Coronary artery (tissue), 2 donors: ENCODE measurements around the gene TAS2R38.

Experiments used
- DNase-seq: peaks from one replicate; pipeline ENCODE4 v3.0.0-alpha.2; 2017; ENCODE audit warnings: low spot score
- H3K27ac ChIP-seq, 2 donors: fragments of 200-600 bp; sonication (generic); one replicate each; pipeline ENCODE4 v1.5.1; 2016 to 2019
- H3K4me3 ChIP-seq: fragments of 200-600 bp; sonication (generic); 2 replicates; pipeline ENCODE4 v1.5.1; 2016; ENCODE audit warnings: mild to moderate bottlenecking, moderate library complexity
- TF ChIP-seq, protein P1 (sequence below): fragments of 200-600 bp; sonication (generic); IDR thresholded peaks from one replicate; pipeline ENCODE4 v1.5.1; 2019; ENCODE audit warnings: antibody characterized with exemption

TAS2R38 gene

DNA sequence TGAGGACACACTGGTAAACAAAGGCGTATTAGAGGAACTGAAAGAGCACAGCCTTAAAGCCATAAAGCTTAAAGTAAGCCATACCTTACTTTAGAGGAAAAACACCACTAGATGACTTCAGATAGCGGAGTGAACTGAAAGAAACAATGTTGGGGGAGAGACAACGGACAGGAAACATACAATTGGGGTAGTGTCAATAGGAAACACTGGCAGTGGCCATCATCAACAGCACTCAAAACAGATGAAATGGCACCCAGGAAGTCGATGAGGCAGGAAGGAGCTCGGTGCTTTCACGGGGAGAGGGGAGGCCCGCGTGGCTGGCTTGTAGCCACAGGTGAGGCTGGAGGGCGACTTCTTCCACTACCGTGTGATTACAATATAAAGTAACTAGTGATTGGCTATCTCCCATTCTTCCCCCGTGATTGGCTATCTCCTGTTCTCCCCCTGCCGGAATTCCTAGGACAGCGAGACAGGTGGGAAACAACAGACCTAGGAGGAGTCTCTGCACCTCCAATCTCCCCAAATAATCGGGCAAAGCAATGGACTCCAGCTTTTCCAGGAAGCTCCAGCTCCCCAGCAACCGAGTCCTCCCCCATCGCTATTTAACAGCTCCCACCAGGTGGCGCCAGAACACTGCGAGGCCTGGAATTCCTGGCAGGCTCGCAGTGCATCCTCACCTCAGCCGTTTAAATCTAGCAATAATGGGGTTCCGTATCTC lies 2.4 kb upstream of the TAS2R38 start:
- TF ChIP-seq, protein P1, sequence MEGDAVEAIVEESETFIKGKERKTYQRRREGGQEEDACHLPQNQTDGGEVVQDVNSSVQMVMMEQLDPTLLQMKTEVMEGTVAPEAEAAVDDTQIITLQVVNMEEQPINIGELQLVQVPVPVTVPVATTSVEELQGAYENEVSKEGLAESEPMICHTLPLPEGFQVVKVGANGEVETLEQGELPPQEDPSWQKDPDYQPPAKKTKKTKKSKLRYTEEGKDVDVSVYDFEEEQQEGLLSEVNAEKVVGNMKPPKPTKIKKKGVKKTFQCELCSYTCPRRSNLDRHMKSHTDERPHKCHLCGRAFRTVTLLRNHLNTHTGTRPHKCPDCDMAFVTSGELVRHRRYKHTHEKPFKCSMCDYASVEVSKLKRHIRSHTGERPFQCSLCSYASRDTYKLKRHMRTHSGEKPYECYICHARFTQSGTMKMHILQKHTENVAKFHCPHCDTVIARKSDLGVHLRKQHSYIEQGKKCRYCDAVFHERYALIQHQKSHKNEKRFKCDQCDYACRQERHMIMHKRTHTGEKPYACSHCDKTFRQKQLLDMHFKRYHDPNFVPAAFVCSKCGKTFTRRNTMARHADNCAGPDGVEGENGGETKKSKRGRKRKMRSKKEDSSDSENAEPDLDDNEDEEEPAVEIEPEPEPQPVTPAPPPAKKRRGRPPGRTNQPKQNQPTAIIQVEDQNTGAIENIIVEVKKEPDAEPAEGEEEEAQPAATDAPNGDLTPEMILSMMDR, result peak; percentile 58
- peak; percentile 74 for DNase-seq
- Histone ChIP-seq H3K27ac (no peak overlapping the region), H3K4me3 (peak overlapping the region; percentile 62)

DNA sequence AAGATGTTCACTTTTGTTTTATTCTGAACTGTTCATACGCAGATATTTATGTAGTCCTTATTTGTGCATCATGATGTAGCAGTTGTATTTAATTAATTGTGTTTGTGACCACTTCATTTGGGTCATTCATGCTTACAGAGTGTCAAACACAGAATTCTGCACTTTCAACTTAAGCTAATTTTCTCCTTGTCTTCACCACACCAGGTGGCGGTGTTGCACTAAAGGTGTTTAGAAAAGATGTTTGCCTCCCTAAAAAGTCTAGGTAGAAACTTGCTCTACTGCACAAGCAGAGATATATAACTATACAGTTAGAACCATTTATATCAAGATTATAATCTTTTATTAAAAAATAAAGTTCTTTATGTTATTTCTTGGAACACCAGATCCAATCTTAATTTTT lies 1.3 kb upstream of the TAS2R38 start:
- no peak for DNase-seq
- TF ChIP-seq, protein P1, result no peak
- Histone ChIP-seq H3K4me3 (no peak overlapping the region), H3K27ac (no peak overlapping the region)

DNA sequence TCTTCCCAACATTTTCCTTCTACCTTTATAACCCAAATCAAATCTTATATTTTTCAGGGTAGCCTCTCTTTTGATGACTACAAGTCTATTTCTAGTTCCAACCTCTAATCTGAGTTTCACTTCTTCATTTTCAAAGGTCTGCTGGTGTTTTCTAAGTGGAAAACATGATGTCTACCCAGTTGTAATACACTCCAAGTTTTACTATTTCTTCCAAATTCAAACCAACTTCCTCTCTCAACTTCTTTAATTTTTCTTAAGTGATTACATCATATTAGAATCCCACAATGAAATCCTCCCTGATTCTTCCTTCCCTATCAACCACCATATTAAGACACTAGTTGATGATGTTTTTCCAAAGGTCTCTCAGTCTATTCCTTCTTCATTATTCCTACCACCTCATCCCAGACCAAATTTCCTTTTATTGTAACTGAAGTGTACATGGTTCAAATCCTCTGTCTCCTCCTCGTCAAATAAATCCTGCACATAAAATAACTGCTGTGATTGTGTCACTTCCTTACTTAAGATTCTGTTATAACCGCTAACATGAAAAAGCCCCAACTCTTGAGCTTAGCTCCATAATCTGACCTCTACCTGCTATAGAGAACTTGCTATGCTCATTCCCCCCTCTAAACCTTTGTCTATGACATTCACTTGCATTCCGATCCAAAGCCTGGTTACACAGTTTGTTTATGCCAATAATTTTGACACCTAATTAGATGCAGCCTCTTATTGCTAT lies 12.7 kb downstream of the TAS2R38 start:
- Histone ChIP-seq H3K27ac (no peak overlapping the region), H3K4me3 (no peak overlapping the region)
- no peak for DNase-seq
- TF ChIP-seq, protein P1, result no peak

DNA sequence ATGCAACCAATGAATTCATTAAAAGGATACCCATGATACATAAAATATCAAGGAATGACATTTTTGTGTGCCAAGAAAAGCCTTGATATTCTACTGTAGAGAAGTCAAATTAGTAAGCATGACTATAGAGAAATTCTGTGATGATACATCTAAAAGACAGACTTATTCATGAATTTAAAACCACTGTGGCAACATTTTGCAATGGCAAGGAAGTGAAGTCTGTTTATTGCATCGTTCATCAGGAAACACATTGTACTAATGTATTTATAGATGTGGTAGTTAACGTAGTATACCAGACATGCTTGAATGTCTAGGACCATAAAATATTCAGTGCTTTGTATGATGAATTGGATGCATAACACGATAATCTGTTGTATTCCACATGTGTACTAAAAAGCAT lies 17.5 kb downstream of the TAS2R38 start:
- no peak overlapping the region for H3K4me3 ChIP-seq
- H3K27ac ChIP-seq, result no peak overlapping the region
- DNase-seq, result no peak
- TF ChIP-seq, protein P1, result no peak

DNA sequence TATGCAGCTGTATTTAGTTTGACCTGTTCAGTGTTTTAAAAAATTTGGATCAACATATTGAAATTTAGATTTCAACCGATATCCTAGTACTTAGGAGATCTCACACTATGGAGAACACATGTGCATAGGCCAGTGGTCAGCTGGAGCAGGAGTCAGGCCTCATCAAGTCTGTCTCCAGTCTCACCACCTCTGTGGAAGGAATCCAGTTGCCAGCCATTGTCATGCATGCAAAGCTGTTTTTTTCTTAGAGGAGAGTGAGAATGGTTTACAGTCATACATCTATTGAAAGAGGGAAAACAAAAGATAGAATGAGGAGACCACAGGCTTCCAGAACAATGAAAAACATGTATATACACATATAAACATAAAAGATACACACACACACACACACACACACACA lies 19.2 kb downstream of the TAS2R38 start:
- no peak overlapping the region for H3K4me3 ChIP-seq
- H3K27ac ChIP-seq, result no peak overlapping the region
- TF ChIP-seq, protein P1, result no peak
- DNase-seq, result no peak

DNA sequence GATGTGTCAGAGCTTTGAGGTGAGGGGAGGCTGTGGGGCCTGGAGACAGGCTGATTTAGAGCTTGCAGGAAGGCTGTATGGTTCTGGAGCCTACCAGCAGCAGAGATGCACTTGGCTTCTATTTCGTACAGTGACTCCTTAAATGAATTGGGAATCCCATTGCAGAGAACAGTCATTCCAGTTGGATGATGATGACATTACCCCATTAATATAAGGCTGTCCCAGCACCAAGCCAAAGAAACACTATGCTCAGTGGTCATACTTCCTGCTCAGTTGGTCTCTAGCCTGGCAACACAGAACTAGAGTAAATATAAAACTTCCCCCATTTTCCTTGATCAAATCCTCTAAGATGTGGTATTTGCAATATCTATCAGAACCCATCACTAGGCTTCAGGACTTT lies 21.1 kb downstream of the TAS2R38 start:
- Histone ChIP-seq H3K4me3 (no peak overlapping the region), H3K27ac (no peak overlapping the region)
- TF ChIP-seq, protein P1, result no peak
- DNase-seq, result no peak

DNA sequence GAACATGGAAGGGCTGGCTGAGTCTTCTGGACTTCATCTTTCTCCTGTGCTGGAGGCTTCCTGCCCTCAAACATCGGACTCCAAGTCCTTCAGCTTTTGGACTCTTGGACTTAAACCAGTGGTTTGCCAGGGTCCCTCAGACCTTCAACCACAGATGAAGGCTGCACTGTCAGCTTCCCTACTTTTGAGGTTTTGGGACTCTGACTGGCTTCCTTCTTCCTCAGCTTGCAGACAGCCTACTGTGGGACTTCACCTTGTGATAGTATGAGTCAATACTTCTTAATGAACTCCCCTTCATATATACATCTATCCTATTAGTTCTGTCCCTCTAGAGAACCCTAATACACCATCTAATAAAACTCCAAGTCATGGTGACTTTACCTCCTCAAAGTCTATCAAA lies 22.8 kb downstream of the TAS2R38 start:
- H3K4me3 ChIP-seq, result no peak overlapping the region
- no peak for DNase-seq
- TF ChIP-seq, protein P1, result no peak
- no peak overlapping the region for H3K27ac ChIP-seq
